Measurements from ENCODE around the gene CNOT3.
"Not testable (repeated sequence)": the region's sequence is repeated elsewhere in the genome, so short reads cannot be mapped to it uniquely, and the experiment has no call there.

Gene CNOT3

GRCh38 chr19:54172471-54173358, 35.2 kb downstream of the CNOT3 start, which contains the start of gene TMC4:
Gene TMC4 (minus strand): TSS chr19:54173160. CDS start chr19:54173117, 43 bp downstream.
- DNase-seq, result peak; percentile 87 to 97

DNA sequence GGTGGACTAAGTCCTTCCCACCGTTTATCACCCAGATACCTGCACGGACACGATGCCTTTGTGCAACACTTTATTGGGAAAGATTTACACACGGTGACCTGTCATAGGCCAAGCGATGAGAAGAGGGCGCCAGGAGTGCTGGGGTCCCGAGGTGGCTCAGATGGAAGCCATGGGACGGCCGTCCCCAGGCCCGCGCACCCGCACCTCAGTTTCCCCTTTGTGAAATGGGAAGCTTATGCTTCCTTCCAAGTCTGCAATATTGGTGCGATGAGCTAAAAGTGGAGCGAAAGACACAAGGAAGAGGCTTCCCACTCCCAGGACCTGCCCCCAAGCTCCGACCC, 35.8 kb downstream of the CNOT3 start:
- DNase-seq, result no peak

DNA sequence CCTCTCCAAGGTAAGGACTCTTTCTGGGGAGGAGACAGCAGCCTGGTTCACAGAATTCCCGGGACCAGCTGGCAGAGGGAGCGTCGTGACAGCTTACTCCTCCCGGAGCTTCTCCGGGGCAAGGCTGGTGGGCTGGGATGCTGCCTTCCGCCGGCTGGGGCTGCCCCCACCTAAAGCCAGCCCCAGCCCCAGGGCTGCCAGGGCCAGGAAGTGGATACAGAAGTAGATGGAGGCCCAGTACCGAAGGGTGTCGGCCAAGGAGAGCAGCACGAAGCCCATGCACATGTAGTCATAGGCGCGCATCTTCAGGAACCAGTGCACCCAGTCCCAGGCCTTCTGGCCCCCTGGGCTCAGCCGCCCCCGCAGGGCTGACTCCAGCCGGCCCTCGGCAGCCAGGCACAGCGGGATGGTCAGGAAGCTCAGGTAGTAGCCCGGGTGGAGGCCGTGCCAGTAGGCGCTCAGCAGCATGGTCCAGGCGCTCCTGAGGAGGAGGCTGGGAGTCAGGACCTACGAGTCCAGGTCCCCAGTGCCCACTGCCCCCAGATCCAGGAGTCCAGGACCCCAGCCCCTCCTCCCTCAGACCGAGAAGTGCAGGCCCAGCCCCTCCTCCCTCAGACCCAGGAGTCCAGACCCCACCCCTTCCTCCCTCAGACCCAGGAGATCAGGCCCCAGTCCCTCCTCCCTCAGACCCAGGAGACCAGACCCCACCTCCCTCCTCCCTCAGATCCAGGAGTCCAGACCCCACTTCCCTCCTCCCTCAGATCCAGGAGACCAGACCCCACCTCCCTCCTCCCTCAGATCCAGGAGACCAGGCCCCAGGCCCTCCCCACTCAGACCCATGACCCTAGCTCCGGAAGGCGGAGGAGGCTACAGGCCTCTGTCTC, 36.6 kb downstream of the CNOT3 start:
- DNase-seq, result no peak

- DNase-seq, result peak; percentile 74 to 94
Measured at GRCh38 chr19:54178581-54179261, 41.2 kb downstream of the CNOT3 start.

GRCh38 chr19:54179262-54179852, 41.8 kb downstream of the CNOT3 start:
- no peak for DNase-seq

GRCh38 chr19:54179921-54180461, 42.4 kb downstream of the CNOT3 start:
- DNase-seq, result peak; percentile 97 to 98

GRCh38 chr19:54180691-54181091, 43.1 kb downstream of the CNOT3 start:
- no peak for DNase-seq

- not testable (repeated sequence) for DNase-seq
Measured at GRCh38 chr19:54181894-54182293, 44.3 kb downstream of the CNOT3 start.

GRCh38 chr19:54183431-54183830, 45.9 kb downstream of the CNOT3 start:
- DNase-seq, result no peak

GRCh38 chr19:54186351-54186750, 48.8 kb downstream of the CNOT3 start:
- no peak for DNase-seq

DNA sequence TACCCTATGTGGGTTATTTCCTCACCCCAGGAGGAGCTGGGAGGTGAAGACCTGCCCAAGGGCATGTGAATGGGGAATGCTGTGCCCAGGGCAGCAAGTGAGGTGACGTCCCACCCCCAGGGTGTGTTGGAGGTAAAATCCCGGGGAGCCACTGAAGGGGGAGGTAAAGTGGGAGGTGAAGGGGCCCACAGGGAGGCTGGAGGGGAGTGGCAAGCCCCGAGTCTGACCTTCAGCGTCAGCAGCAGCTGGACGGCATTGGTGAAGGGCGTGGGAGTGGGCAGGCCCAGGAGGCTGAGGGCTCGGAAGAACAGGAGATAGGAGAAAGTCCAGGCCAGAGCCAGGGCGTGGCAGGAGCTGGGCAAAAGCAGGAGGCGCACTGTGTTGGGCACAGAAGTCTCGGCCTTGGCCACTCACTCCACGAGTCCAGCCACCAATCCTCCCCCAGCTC, 49.4 kb downstream of the CNOT3 start:
- DNase-seq, result no peak

DNA sequence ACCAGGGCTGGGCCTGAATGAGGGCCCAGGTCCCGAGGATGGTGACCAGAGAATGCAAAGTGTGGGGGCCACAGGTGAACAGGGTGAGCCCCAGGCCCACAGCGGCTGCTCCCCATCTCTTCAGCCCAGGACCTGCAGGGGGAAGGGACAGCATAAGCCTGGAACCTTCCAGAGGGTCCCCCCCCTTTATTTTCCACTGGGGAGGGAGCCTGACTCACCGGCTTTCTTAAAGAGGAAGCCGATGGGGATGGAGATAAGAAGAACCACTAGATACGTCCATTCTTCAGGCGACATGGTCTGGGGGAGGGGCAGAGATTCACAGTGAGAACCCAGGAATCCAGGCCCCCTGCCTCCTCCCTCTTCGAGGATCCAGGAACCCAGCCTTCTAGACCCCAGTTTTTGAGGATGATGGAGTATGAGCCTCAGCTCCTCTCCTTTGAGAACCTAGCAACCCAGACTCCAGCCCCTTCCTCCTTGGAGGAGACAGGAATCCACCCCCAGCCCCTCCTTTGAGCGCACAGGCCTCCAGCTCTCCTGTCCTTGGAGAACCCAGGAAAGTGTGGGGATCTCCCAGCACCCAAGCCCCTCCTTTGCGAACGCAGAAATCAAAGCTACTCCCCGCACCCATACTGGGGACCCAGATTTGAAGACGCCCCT, 50.8 kb downstream of the CNOT3 start:
- peak in 1 of 2 experiments; percentile 61 for DNase-seq

DNA sequence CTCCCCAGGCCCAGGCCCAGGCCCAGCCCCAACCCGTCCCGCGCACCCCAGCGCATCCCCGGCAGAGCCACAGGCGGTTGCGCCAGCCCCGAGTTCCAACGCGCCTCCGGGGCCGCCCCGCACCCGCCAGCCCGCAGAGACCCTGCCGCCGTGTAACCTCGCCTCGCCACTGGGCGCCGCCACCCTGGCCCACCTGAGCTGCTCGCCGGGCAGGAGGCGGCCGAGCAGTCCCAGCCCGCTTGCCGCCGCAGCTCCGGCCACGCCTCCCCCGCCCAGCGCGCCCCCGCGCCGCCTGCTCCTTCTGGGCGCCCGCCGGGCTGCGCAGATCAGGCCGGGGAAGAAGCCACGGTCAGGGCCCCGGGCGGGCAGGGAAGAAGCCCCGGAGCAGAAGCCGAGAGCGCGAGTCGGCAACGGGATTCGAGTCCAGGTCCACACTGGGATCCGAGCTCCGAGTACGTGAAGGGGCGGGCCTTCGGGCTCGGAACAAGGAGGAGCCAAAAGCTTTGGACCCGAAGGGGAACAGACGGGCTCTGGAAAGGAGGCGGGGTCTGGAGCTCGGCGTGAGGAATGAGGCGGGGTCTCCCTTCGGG, 51.7 kb downstream of the CNOT3 start, which contains the start of gene MBOAT7:
Gene MBOAT7 (minus strand): TSS at position 436 of the 590 bp plus-strand sequence. CDS start 1,072 bp downstream, outside the sequence.
- DNase-seq, result no peak

- peak; percentile 100 for DNase-seq
Measured at GRCh38 chr19:54189735-54190502, 52.4 kb downstream of the CNOT3 start.

GRCh38 chr19:54190503-54191010, 53.0 kb downstream of the CNOT3 start:
- DNase-seq, result peak; percentile 99 to 100

DNA sequence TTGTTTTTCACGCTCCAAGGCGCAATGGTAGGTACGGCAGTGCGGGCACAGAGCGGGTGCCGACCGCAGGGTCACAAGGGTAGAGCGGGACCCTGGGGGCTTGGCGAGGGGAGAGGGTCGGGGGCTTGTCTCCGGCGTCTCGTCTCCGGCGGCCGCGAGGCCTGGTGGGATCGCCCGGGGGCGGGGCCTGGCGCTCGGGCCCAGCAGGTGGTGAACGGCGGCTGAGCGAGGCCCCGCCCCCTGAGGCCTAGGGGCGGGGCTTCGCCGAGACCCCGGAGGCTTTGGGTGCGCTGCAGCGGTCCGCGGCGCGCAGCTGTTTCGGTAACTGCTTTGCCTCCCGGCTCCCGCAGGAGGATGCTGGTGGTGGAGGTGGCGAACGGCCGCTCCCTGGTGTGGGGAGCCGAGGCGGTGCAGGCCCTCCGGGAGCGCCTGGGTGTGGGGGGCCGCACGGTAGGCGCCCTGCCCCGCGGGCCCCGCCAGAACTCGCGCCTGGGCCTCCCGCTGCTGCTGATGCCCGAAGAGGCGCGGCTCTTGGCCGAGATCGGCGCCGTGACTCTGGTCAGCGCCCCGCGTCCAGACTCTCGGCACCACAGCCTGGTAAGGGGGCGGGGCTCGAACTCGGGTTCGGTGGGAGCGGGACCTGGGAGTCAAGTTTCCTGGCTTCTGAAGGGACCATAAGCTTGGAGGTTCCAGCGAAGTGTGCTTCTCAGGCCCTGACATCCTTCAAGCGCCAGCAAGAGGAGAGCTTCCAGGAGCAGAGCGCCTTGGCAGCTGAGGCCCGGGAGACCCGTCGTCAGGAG, 53.6 kb downstream of the CNOT3 start, which contains the start of gene TSEN34:
Gene TSEN34 (plus strand): TSS at position 298 of the 800 bp plus-strand sequence. CDS start 57 bp downstream, at position 355.
- peak; percentile 95 to 99 for DNase-seq

DNA sequence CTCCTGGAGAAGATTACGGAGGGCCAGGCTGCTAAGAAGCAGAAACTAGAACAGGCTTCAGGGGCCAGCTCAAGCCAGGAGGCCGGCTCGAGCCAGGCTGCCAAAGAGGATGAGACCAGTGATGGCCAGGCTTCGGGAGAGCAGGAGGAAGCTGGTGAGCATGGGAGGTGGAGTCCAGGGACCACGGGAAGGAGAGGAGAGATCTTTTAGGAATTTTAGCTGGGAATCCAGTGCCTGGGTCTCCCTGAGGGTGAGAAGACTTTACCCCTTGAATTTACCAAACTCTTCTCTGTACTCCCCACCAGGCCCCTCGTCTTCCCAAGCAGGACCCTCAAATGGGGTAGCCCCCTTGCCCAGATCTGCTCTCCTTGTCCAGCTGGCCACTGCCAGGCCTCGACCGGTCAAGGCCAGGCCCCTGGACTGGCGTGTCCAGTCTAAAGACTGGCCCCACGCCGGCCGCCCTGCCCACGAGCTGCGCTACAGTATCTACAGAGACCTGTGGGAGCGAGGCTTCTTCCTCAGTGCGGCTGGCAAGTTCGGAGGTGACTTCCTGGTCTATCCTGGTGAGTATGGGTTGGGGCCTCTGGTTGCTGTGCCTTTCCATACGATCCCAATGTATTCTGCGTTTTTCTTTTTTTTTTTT, 54.4 kb downstream of the CNOT3 start:
- DNase-seq, result peak; percentile 50 to 62

GRCh38 chr19:54193011-54193410, 55.4 kb downstream of the CNOT3 start:
- no peak for DNase-seq
